OCI-LY3 (cell line): ENCODE results near the gene CAPZA2.

Experiments
- CTCF ChIP-seq: fragments of 200-600, 300-600 bp; sonication (generic); IDR thresholded peaks from 2 replicates; pipeline ENCODE4 v1.5.1; 2014; ENCODE audit warnings: antibody characterized with exemption, low read length, low read depth
- EZH2phosphoT487 ChIP-seq: fragments of 200-600 bp; shearing (Covaris generic); IDR thresholded peaks from 2 replicates; pipeline ENCODE4 v1.6.1; 2018; ENCODE audit warnings: antibody characterized with exemption, mixed run types, low read depth

GRCh38 chr7:116929914-116930913, 67.8 kb downstream of the CAPZA2 start:
- TF ChIP-seq CTCF (peak; percentile 95), EZH2phosphoT487 (no peak)
